ENCODE results near the gene LIMA1.

The LIMA1 gene

DNA sequence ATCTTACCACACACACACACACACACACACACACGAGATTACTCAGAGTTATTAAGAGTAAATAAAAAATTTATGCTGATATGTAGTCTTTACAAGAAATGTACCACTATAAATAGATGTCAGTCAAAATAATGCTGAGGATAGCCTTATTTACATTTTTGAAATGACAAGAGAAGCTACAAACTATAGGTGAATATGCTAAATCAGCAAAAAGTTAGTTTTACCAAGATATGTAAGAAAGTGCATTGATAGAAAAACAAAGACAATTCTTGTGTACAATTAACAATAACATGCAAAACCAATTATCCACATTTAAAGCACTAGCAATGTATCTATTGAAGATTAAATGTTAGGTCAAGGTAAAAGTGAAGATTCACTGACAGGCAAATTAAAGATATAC lies 69.3 kb downstream of the LIMA1 start:
- TF ChIP-seq, protein P1, sequence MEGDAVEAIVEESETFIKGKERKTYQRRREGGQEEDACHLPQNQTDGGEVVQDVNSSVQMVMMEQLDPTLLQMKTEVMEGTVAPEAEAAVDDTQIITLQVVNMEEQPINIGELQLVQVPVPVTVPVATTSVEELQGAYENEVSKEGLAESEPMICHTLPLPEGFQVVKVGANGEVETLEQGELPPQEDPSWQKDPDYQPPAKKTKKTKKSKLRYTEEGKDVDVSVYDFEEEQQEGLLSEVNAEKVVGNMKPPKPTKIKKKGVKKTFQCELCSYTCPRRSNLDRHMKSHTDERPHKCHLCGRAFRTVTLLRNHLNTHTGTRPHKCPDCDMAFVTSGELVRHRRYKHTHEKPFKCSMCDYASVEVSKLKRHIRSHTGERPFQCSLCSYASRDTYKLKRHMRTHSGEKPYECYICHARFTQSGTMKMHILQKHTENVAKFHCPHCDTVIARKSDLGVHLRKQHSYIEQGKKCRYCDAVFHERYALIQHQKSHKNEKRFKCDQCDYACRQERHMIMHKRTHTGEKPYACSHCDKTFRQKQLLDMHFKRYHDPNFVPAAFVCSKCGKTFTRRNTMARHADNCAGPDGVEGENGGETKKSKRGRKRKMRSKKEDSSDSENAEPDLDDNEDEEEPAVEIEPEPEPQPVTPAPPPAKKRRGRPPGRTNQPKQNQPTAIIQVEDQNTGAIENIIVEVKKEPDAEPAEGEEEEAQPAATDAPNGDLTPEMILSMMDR (IDR thresholded peaks at IDR 0.05; ENCODE audit: low read depth, low read length) = no peak
- DNase-seq = no peak
- H3K4me3 ChIP-seq (ENCODE audit: low read depth, low read length) = no peak overlapping the region
- no peaks in the 10 kb centered on the region for H3K9me3 ChIP-seq (ENCODE audit: severe bottlenecking)
- H3K27ac ChIP-seq = no peak overlapping the region
- H3K36me3 ChIP-seq = peaks cover 16% of the 10 kb centered on the region; the same call in 1 of the 2 replicates
- H3K27me3 ChIP-seq (ENCODE audit: insufficient read depth, low read depth, severe bottlenecking) = no peaks in the 10 kb centered on the region

DNA sequence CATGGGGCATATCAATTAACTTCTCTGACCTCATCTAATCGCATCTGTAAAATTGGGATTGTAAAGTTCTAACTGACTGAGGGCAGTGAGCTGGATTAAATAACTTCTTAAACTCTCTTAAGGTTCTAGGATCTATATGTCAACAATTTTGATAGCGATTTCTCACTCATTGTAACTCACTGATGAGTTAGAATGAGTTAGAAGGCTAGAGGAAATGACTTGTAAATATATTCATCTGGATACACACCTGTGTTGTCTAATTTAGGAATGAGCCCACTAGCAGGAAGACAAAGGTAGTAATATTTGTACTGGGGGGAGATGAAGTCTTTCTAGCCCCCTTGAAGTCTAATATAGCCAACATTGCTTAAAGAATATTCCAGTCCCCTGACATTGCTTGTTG lies 69.9 kb downstream of the LIMA1 start:
- DNase-seq = no peak
- no peak overlapping the region for H3K27ac ChIP-seq
- H3K9me3 ChIP-seq (ENCODE audit: severe bottlenecking) = no peaks in the 10 kb centered on the region
- H3K4me3 ChIP-seq (ENCODE audit: low read depth, low read length) = no peak overlapping the region
- TF ChIP-seq, protein P1 (IDR thresholded peaks at IDR 0.05; ENCODE audit: low read depth, low read length) = no peak
- no peaks in the 10 kb centered on the region for H3K27me3 ChIP-seq (ENCODE audit: insufficient read depth, low read depth, severe bottlenecking)
- peaks cover 14% of the 10 kb centered on the region; the same call in 1 of the 2 replicates for H3K36me3 ChIP-seq

DNA sequence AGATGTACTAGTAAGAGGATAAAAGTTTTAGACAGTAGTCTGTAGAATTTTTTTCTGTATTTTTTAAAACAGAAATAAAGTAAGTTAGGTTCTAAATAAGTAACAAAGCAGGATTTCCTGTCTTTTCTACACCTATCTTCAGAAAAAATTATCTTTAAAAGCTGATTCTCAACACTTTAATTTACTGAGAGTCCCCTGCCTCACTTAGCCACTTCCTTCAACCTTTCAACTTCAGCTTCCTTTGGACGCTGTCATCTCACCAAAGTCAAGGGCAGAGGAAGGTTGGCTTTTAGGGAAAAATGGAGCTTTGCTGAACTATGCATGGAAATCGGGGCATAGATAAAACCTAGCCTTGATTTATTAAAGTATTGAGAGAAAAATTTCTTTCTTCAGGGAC lies 71.3 kb downstream of the LIMA1 start:
- TF ChIP-seq, protein P1 (IDR thresholded peaks at IDR 0.05; ENCODE audit: low read depth, low read length) = no peak
- Histone ChIP-seq H3K4me3 (ENCODE audit: low read depth, low read length) (no peak overlapping the region), H3K36me3 (peaks cover 9% of the 10 kb centered on the region; the same call in 1 of the 2 replicates), H3K9me3 (ENCODE audit: severe bottlenecking) (no peaks in the 10 kb centered on the region), H3K27me3 (ENCODE audit: insufficient read depth, low read depth, severe bottlenecking) (no peaks in the 10 kb centered on the region), H3K27ac (no peak overlapping the region)
- no peak for DNase-seq

DNA sequence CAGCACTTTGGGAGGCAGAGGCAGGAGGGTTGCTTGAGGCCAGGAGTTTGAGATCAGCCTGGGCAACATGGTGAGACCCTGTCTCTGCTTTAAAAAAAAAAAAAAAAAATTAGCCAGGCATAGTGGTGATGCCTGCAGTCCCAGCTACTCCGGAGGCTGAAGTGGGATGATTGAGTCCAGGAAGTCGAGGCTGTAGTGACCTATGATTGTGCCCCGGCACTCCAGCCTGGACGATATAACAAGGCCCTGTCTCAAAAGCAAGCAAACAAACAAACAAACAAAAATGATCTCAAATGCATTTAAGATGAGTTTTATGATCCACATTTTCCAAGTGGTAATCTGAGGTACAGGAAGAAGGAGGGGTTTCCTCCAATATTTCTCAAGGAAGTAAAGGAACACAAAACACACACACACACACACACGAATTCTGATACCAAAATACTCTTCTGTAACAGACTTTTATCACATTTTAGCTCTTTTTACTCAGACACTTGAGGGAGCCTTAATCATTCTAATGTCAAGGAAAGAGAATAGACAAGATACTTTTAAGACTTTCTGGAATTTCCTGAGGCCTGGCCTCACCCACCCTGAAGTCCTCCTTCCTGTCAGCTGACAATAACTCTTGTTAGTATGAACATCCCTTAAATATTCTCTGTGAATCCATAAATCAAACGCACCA lies 71.8 kb downstream of the LIMA1 start:
- no peak overlapping the region for H3K4me3 ChIP-seq (ENCODE audit: low read depth, low read length)
- TF ChIP-seq, protein P1 (IDR thresholded peaks at IDR 0.05; ENCODE audit: low read depth, low read length) = no peak
- no peaks in the 10 kb centered on the region for H3K27me3 ChIP-seq (ENCODE audit: insufficient read depth, low read depth, severe bottlenecking)
- no peak for DNase-seq
- no peak overlapping the region for H3K27ac ChIP-seq
- no peaks in the 10 kb centered on the region for H3K9me3 ChIP-seq (ENCODE audit: severe bottlenecking)
- H3K36me3 ChIP-seq = peaks cover 9% of the 10 kb centered on the region; the same call in 1 of the 2 replicates

DNA sequence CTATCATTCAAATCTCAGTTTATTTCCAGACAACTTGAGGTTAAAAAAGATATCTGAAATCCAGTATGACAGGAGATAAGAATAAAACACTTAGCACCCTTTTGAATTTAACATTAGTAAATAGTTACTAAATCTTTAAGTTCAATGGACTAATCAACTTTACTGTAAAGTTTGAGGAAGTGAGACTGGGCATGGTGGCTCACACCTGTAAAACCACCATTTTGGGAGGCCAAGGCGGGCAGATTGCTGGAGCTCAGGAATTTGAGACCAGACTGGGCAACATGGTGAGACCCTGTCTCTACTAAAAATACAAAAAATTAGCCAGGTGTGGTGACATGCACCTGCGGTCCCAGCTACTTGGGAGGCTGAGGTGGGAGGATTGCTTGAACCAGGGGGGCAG lies 75.9 kb downstream of the LIMA1 start:
- Histone ChIP-seq H3K27me3 (ENCODE audit: insufficient read depth, low read depth, severe bottlenecking) (no peaks in the 10 kb centered on the region), H3K4me3 (ENCODE audit: low read depth, low read length) (no peak overlapping the region), H3K36me3 (peaks cover 31% of the 10 kb centered on the region), H3K9me3 (ENCODE audit: severe bottlenecking) (no peaks in the 10 kb centered on the region), H3K27ac (no peak overlapping the region)
- DNase-seq = no peak
- TF ChIP-seq, protein P1 (IDR thresholded peaks at IDR 0.05; ENCODE audit: low read depth, low read length) = no peak

DNA sequence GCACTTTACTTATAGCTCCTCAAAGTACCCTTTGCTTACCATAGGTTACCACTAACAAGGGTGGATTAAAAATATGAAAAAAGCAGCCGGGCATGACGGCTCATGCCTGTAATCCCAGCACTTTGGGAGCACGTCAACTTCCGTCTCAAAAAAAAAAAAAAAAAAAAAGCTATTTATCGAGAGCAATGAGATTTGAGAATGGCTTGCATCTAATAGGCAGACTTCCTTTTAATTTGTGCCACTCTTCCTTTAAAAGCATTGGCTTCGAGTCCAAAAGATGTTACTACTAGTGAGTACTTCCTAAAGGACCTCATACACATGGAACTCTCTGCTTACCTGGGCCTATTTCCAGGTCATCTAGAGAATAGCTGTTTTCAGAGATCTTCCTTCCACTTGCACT lies 77.7 kb downstream of the LIMA1 start:
- Histone ChIP-seq H3K4me3 (ENCODE audit: low read depth, low read length) (no peak overlapping the region), H3K27ac (no peak overlapping the region), H3K9me3 (ENCODE audit: severe bottlenecking) (no peaks in the 10 kb centered on the region), H3K36me3 (peaks cover 44% of the 10 kb centered on the region), H3K27me3 (ENCODE audit: insufficient read depth, low read depth, severe bottlenecking) (no peaks in the 10 kb centered on the region)
- no peak for DNase-seq
- TF ChIP-seq, protein P1 (IDR thresholded peaks at IDR 0.05; ENCODE audit: low read depth, low read length) = no peak

Measured in WERI-Rb-1 (cell line).